ENCODE results near the gene CLEC4F.

Gene CLEC4F

DNA sequence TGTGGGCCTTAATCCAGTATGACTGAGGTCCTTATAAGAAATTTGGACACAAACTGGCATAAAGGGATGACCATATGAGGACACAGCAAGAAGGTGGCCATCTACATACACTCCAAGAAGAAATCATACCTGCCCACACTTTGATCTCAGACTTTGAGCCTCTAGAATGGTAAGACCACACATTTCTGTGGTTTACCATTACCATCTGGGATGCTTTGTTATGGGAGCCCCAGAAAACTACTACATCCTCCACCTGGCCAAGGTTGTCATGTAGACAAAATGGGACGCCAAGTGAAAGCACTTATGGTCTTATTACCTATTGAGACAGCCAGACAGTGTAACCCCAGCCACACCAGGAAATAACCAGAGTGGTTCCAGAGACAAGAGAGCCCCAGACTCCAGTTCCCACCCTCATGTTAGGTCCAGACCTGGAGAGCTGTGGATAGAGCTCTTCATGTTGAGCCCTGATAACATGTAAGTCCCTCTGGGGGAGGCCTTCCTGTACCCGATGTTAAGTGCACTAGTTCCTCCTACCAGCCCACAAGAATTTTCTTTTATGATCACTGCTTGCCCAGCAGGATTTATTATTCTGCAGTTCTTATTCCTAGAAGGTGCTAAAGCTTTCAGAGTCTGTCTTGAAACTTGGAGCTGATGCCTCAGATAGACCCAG lies 47.8 kb downstream of the CLEC4F start:
- no peak overlapping the region for H3K27ac ChIP-seq
- no peak for DNase-seq (ENCODE audit: low read depth, low spot score)
- no peaks in the 10 kb centered on the region for H3K36me3 ChIP-seq (ENCODE audit: insufficient read depth, low read length)
- H3K9ac ChIP-seq (ENCODE audit: insufficient read length) = no peak overlapping the region
- H3K9me3 ChIP-seq (ENCODE audit: low read depth, low read length) = no peaks in the 10 kb centered on the region
- TF ChIP-seq POLR2AphosphoS5 (IDR thresholded peaks at IDR 0.05; ENCODE audit: borderline replicate concordance, low read depth, low read length) = no peak
- TF ChIP-seq FOXP2 (optimal IDR thresholded peaks at IDR 0.05; ENCODE audit: control extremely low read depth, extremely low read length, insufficient read depth) = no peak
- TF ChIP-seq EZH2 (IDR thresholded peaks at IDR 0.05) = no peak
- H3K4me3 ChIP-seq = no peak overlapping the region

GRCh38 chr2:70771446-70771845 lies 49.0 kb downstream of the CLEC4F start:
- H3K27ac ChIP-seq = no peak overlapping the region
- no peak for DNase-seq (ENCODE audit: low read depth, low spot score)
- TF ChIP-seq POLR2AphosphoS5 (IDR thresholded peaks at IDR 0.05; ENCODE audit: borderline replicate concordance, low read depth, low read length) (no peak), EZH2 (IDR thresholded peaks at IDR 0.05) (no peak), FOXP2 (optimal IDR thresholded peaks at IDR 0.05; ENCODE audit: control extremely low read depth, extremely low read length, insufficient read depth) (no peak)

GRCh38 chr2:70769450-70769849 lies 50.9 kb downstream of the CLEC4F start:
- H3K27ac ChIP-seq = no peak overlapping the region
- H3K36me3 ChIP-seq (ENCODE audit: insufficient read depth, low read length) = no peaks in the 10 kb centered on the region
- H3K9me3 ChIP-seq (ENCODE audit: low read depth, low read length) = no peaks in the 10 kb centered on the region
- no peak overlapping the region for H3K9ac ChIP-seq (ENCODE audit: insufficient read length)
- TF ChIP-seq FOXP2 (optimal IDR thresholded peaks at IDR 0.05; ENCODE audit: control extremely low read depth, extremely low read length, insufficient read depth) (no peak), POLR2AphosphoS5 (IDR thresholded peaks at IDR 0.05; ENCODE audit: borderline replicate concordance, low read depth, low read length) (no peak), EZH2 (IDR thresholded peaks at IDR 0.05) (no peak)
- H3K4me3 ChIP-seq = no peak overlapping the region
- DNase-seq (ENCODE audit: low read depth, low spot score) = no peak

More at GRCh38 chr2:70771446-70771845, 49.0 kb downstream of the CLEC4F start:
- H3K9ac ChIP-seq (ENCODE audit: insufficient read length) = no peak overlapping the region
- no peaks in the 10 kb centered on the region for H3K36me3 ChIP-seq (ENCODE audit: insufficient read depth, low read length)
- no peak overlapping the region for H3K4me3 ChIP-seq
- H3K9me3 ChIP-seq (ENCODE audit: low read depth, low read length) = no peaks in the 10 kb centered on the region

DNA sequence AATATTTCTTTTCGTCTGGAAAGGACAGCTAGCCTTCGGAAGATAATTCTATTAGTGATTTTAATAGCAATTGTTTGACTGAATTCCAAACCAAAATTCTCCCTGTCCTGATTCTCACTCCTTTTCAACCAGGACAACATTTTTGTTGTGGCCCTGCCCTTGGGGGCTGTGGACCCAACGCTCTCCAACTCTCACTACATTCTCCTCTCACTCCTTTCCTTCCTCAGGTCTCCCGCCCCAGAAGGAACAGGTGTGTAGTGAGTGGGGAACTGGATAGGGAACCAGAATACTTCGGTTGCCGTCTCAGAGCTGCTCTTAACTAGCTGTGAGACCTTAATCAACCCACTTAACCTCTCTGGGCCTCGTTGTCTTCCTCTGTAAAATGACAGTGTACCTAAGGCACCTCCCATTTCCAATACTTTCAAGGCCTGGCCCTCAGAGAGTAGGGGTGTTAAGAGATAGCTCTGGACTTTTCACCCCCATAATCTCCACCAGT lies 51.8 kb downstream of the CLEC4F start:
- Histone ChIP-seq H3K9me3 (ENCODE audit: low read depth, low read length) (no peaks in the 10 kb centered on the region), H3K4me3 (no peak overlapping the region), H3K36me3 (ENCODE audit: insufficient read depth, low read length) (no peaks in the 10 kb centered on the region), H3K27ac (no peak overlapping the region), H3K9ac (ENCODE audit: insufficient read length) (no peak overlapping the region)
- TF ChIP-seq FOXP2 (optimal IDR thresholded peaks at IDR 0.05; ENCODE audit: control extremely low read depth, extremely low read length, insufficient read depth) (no peak), POLR2AphosphoS5 (IDR thresholded peaks at IDR 0.05; ENCODE audit: borderline replicate concordance, low read depth, low read length) (no peak), EZH2 (IDR thresholded peaks at IDR 0.05) (no peak)
- DNase-seq (ENCODE audit: low read depth, low spot score) = no peak

DNA sequence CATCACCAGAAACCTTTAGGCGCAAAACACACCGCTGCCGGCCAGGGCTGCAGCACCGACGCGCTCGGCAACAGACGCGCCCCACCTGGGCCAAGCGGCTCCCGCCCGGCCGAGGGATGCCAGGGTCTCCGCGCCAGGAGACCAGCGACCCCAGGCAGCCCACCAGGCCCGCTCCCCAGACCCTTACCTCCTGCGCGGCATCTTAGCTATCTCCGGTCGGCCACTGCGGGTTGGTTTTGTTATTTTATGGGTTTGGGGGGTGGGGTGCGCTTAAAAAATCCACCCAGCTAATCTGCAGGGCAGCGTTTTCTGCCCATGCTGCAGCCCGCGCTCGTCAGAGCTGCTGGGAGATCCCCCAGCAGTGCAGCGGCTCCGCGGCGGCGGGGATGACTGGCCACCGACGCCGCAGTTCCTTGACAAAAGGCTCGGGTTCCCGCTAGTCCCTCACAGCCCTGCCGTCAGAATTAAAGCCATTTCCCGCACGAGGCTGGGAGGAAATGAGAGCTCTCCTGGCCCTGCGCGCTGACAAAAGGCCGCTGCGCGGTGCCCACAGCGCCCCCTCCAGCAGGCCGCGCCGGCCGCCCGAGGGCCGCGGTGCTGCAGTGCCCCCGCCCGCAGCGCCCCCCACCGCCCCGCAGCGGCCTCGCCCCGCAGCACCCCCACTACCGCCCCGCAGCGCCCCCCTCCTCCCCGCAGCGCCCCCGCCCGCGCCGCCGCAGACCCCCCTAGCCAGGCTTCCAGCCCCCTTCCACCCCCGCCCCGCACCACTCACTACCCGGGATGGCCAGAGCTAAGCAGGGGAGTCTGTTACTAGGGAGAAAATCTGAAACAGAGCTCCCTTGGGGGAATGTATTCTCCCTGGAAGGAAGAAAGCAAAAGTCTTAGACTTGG lies 52.5 kb downstream of the CLEC4F start, which contains the start of gene ADD2:
Gene ADD2 (minus strand): TSS at position 502 of the 891 bp plus-strand sequence. CDS start 61,792 bp downstream, outside the sequence.
- Histone ChIP-seq H3K27ac (no peak within 1 kb of the TSS), H3K9me3 (ENCODE audit: low read depth, low read length) (no peaks in the 10 kb centered on the region), H3K36me3 (ENCODE audit: insufficient read depth, low read length) (no peaks in the 10 kb centered on the region), H3K9ac (ENCODE audit: insufficient read length) (no peak within 1 kb of the TSS), H3K4me3 (peak within 1 kb of the TSS; percentile 72)
- no peak for TF ChIP-seq EZH2 (IDR thresholded peaks at IDR 0.05)
- no peak for TF ChIP-seq FOXP2 (optimal IDR thresholded peaks at IDR 0.05; ENCODE audit: control extremely low read depth, extremely low read length, insufficient read depth)
- TF ChIP-seq POLR2AphosphoS5 (IDR thresholded peaks at IDR 0.05; ENCODE audit: borderline replicate concordance, low read depth, low read length) = no peak
- no peak for DNase-seq (ENCODE audit: low read depth, low spot score)

GRCh38 chr2:70767079-70767698 lies 53.2 kb downstream of the CLEC4F start:
- peak overlapping the region; percentile 72 for H3K4me3 ChIP-seq
- no peak for DNase-seq (ENCODE audit: low read depth, low spot score)
- no peaks in the 10 kb centered on the region for H3K36me3 ChIP-seq (ENCODE audit: insufficient read depth, low read length)
- TF ChIP-seq EZH2 (IDR thresholded peaks at IDR 0.05) (peak; percentile 59), POLR2AphosphoS5 (IDR thresholded peaks at IDR 0.05; ENCODE audit: borderline replicate concordance, low read depth, low read length) (no peak)
- no peak overlapping the region for H3K27ac ChIP-seq
- no peak overlapping the region for H3K9ac ChIP-seq (ENCODE audit: insufficient read length)
- H3K9me3 ChIP-seq (ENCODE audit: low read depth, low read length) = no peaks in the 10 kb centered on the region

- no peak for DNase-seq (ENCODE audit: low read depth, low spot score)
- no peaks in the 10 kb centered on the region for H3K36me3 ChIP-seq (ENCODE audit: insufficient read depth, low read length)
- peak; percentile 83 for TF ChIP-seq EZH2 (IDR thresholded peaks at IDR 0.05)
- TF ChIP-seq POLR2AphosphoS5 (IDR thresholded peaks at IDR 0.05; ENCODE audit: borderline replicate concordance, low read depth, low read length) = no peak
- no peak overlapping the region for H3K27ac ChIP-seq
- no peak overlapping the region for H3K9ac ChIP-seq (ENCODE audit: insufficient read length)
- peak overlapping the region; percentile 72 for H3K4me3 ChIP-seq
- no peaks in the 10 kb centered on the region for H3K9me3 ChIP-seq (ENCODE audit: low read depth, low read length)
Observed at GRCh38 chr2:70766357-70767078, 53.9 kb downstream of the CLEC4F start.

Data from SK-N-MC (cell line).